GM23338 (cell line): Measurements from ENCODE around the gene GCN1. TPM values are rescaled to one million over a fixed set of nuclear protein-coding genes. Genes with fewer than 3 reads are reported as not detected.

Source experiments
- ATAC-seq: fragments of 200-7000 bp; cut with Tn5 transposase; 3 replicates; pipeline ENCODE4 v1.9.1; 2020
- DNase-seq: peaks from one replicate; pipeline ENCODE4 v3.0.0-alpha.2; 2015; ENCODE audit warnings: low spot score
- H2AFZ ChIP-seq: fragments of 200-600 bp; sonication (generic); 2 replicates; pipeline ENCODE4 v1.8.0; 2016; ENCODE audit warnings: antibody characterized with exemption, mild to moderate bottlenecking, moderate library complexity
- H3F3A ChIP-seq: fragments of 200-600 bp; sonication (generic); replicated peaks from 2 replicates; pipeline ENCODE4 v1.8.0; 2017; ENCODE audit warnings: antibody characterized with exemption, mixed run types, low read depth
- H3K27ac ChIP-seq: fragments of 200-600 bp; sonication (generic); 2 replicates; pipeline ENCODE4 v1.6.1; 2016; ENCODE audit warnings: low read depth
- H3K27me3 ChIP-seq: fragments of 200-600 bp; sonication (generic); 2 replicates; pipeline ENCODE4 v1.8.0; 2016; ENCODE audit warnings: mild to moderate bottlenecking, mixed run types, moderate library complexity; ENCODE audit not compliant: insufficient read depth
- H3K36me3 ChIP-seq: fragments of 200-600 bp; sonication (generic); 2 replicates; pipeline ENCODE4 v1.8.0; 2016; ENCODE audit warnings: mild to moderate bottlenecking; ENCODE audit not compliant: insufficient read depth
- H3K4me1 ChIP-seq: fragments of 200-600 bp; sonication (generic); 2 replicates; pipeline ENCODE4 v1.8.0; 2016; ENCODE audit warnings: mild to moderate bottlenecking, moderate library complexity; ENCODE audit not compliant: insufficient read depth
- H3K4me2 ChIP-seq: fragments of 200-600 bp; sonication (generic); 2 replicates; pipeline ENCODE4 v1.7.1; 2017; ENCODE audit warnings: mixed run types
- H3K4me3 ChIP-seq: fragments of 200-600 bp; sonication (generic); 2 replicates; pipeline ENCODE4 v1.6.1; 2016; ENCODE audit warnings: mixed run types
- H3K79me2 ChIP-seq: fragments of 200-600 bp; sonication (generic); replicated peaks from 2 replicates; pipeline ENCODE4 v1.8.0; 2017; ENCODE audit warnings: mild to moderate bottlenecking; ENCODE audit not compliant: insufficient read depth
- H3K9me2 ChIP-seq: fragments of 200-600 bp; sonication (generic); 2 replicates; pipeline ENCODE4 v1.8.0; 2017; ENCODE audit not compliant: insufficient read depth
- H4K20me1 ChIP-seq: fragments of 200-600 bp; sonication (generic); replicated peaks from 2 replicates; pipeline ENCODE4 v1.8.0; 2017; ENCODE audit warnings: mild to moderate bottlenecking; ENCODE audit not compliant: insufficient read depth
- H3K27ac Mint-ChIP-seq: 2 replicates; pipeline ENCODE4 v1.8.0; 2020; ENCODE audit warnings: inconsistent platforms, mild to moderate bottlenecking, moderate library complexity, mixed read lengths
- H3K27me3 Mint-ChIP-seq: 3 replicates; pipeline ENCODE4 v1.8.0; 2022; ENCODE audit warnings: low read depth, mild to moderate bottlenecking, moderate library complexity, mixed read lengths, inconsistent platforms; ENCODE audit not compliant: insufficient read depth, poor library complexity
- H3K36me3 Mint-ChIP-seq: 3 replicates; pipeline ENCODE4 v1.8.0; 2021; ENCODE audit warnings: low read depth, mild to moderate bottlenecking, inconsistent platforms, moderate library complexity, mixed read lengths
- H3K4me1 Mint-ChIP-seq: 3 replicates; pipeline ENCODE4 v1.8.0; 2020; ENCODE audit warnings: mild to moderate bottlenecking, inconsistent platforms, mixed read lengths
- H3K4me3 Mint-ChIP-seq: 3 replicates; pipeline ENCODE4 v1.8.0; 2021; ENCODE audit warnings: moderate library complexity, mild to moderate bottlenecking, inconsistent platforms, mixed read lengths
- H3K9me3 Mint-ChIP-seq: 3 replicates; pipeline ENCODE4 v1.8.0; 2020; ENCODE audit warnings: moderate library complexity, mild to moderate bottlenecking, inconsistent platforms, mixed read lengths
- CREB1 ChIP-seq: fragments of 250-450 bp; sonication (Bioruptor Pico); IDR thresholded peaks from 2 replicates; pipeline ENCODE4 v1.5.0; 2020; ENCODE audit warnings: low read depth, mild to moderate bottlenecking, moderate library complexity
- CTCF ChIP-seq, 2 experiments: fragments of 200-600 bp in 1 of 2; sonication (generic) in 1 of 2; conservative IDR thresholded peaks; 2 replicates each; pipeline versions ENCODE4 v1.5.1 to v1.6.1; 2016 to 2017; ENCODE audit warnings: antibody characterized with exemption in 2 of 2, low read depth in 2 of 2, mild to moderate bottlenecking in 2 of 2, moderate library complexity in 1 of 2
- ETS1 ChIP-seq: IDR thresholded peaks from 2 replicates; pipeline ENCODE4 v1.6.1; 2016; ENCODE audit warnings: antibody characterized with exemption
- EZH2 ChIP-seq: fragments of 200-600 bp; sonication (generic); IDR thresholded peaks from one replicate; pipeline ENCODE4 v1.8.0; 2017; ENCODE audit warnings: antibody characterized with exemption, mild to moderate bottlenecking, low read depth; ENCODE audit not compliant: unreplicated experiment
- EZH2phosphoT487 ChIP-seq: fragments of 200-600 bp; sonication (generic); IDR thresholded peaks from one replicate; pipeline ENCODE4 v1.8.1; 2018; ENCODE audit warnings: antibody characterized with exemption; ENCODE audit not compliant: unreplicated experiment
- NANOG ChIP-seq: IDR thresholded peaks from 2 replicates; pipeline ENCODE4 v1.6.1; 2016; ENCODE audit warnings: antibody characterized with exemption, borderline replicate concordance
- REST ChIP-seq: IDR thresholded peaks from one replicate; pipeline ENCODE4 v1.6.1; 2018; ENCODE audit warnings: antibody characterized with exemption; ENCODE audit not compliant: unreplicated experiment
- STAT1 ChIP-seq: IDR thresholded peaks from one replicate; pipeline ENCODE4 v1.6.1; 2016; ENCODE audit warnings: antibody characterized with exemption; ENCODE audit not compliant: unreplicated experiment
- ZNF114 ChIP-seq: fragments of 250-450 bp; sonication (Bioruptor Pico); IDR thresholded peaks from 2 replicates; pipeline ENCODE4 v1.5.0; 2020; ENCODE audit warnings: mild to moderate bottlenecking, moderate library complexity
- ZNF331 ChIP-seq: fragments of 250-450 bp; sonication (Bioruptor Pico); IDR thresholded peaks from 2 replicates; pipeline ENCODE4 v1.5.0; 2020; ENCODE audit warnings: low read depth, mild to moderate bottlenecking, moderate library complexity
- ZNF462 ChIP-seq: fragments of 250-450 bp; sonication (Bioruptor Pico); IDR thresholded peaks from 2 replicates; pipeline ENCODE4 v1.5.0; 2020; ENCODE audit warnings: mild to moderate bottlenecking, moderate library complexity
- polyA plus RNA-seq: library from polyadenylated mRNA; unstranded; fragments of >200 nt; fragmentation: Nextera tagmentation; extraction: Ambion mirVana; gene quantifications from 2 replicates; pipeline ENCODE4 v1.2.1, GENCODE V29; 2016
- total RNA-seq: library from RNA; depleted of rRNA; stranded (reverse); fragments of >200 nt; shearing (Covaris generic); gene quantifications from 2 replicates; pipeline ENCODE4 v1.2.3, GENCODE V29; 2014

The GCN1 gene
- total and polyA plus RNA-seq, 2 experiments from 2014 or later, result 18.0 to 177 TPM

- Histone ChIP-seq H4K20me1 (peaks cover 2% of the 10 kb centered on the region; the same call in 1 of the 2 replicates), H3K27me3 (no peaks in the 10 kb centered on the region), H3K4me3 (no peak overlapping the region), H3K27ac (no peak overlapping the region), H3F3A (0 out of 2 replicates have a peak, but pooled peaks cover 10% of the 10 kb centered on the region), H2AFZ (no peak overlapping the region), H3K36me3 (no peaks in the 10 kb centered on the region; the same call in 1 of the 2 replicates), H3K79me2 (peaks cover 22% of the 10 kb centered on the region), H3K4me2 (no peak overlapping the region), H3K4me1 (peaks cover 15% of the 10 kb centered on the region), H3K9me2 (no peaks in the 10 kb centered on the region)
- peaks cover 36% of the 10 kb centered on the region for H3K4me1 Mint-ChIP-seq
- H3K36me3 Mint-ChIP-seq, result peaks cover 50% of the 10 kb centered on the region
- no peak overlapping the region for H3K4me3 Mint-ChIP-seq
- no peak for DNase-seq
- ATAC-seq, result no peak
- peak overlapping the region; percentile 65; the same call in 1 of the 2 replicates for H3K27ac Mint-ChIP-seq
- peaks cover 24% of the 10 kb centered on the region for H3K27me3 Mint-ChIP-seq
- TF ChIP-seq CREB1 (CRISPR knock-in tag) (no peak), ZNF462 (no peak), EZH2 (no peak), CTCF (conservative IDR thresholded peaks at IDR 0.05; ENCODE audit: low read depth in 2 of 2) (no peak), STAT1 (no peak), EZH2phosphoT487 (no peak), ZNF331 (CRISPR knock-in tag) (no peak), REST (no peak), ETS1 (no peak), NANOG (no peak), ZNF114 (CRISPR knock-in tag) (no peak)
- no peaks in the 10 kb centered on the region for H3K9me3 Mint-ChIP-seq
Measured at GRCh38 chr12:120223458-120224303, 29.2 kb upstream of the GCN1 start.
